ENCODE results near the gene FAXDC2. TPM values are rescaled to one million over a fixed set of nuclear protein-coding genes. Genes with fewer than 3 reads are reported as not detected.
A peak's percentile ranks its signal among the peaks of the same experiment; 100 is the strongest.

The FAXDC2 gene
- total and polyA plus RNA-seq, 9 of the 15 experiments (the other 6 are each of a cell fraction or from before 2014, with no cell fraction given) = 2.4 to 30.0 (median 9.9) TPM

DNA sequence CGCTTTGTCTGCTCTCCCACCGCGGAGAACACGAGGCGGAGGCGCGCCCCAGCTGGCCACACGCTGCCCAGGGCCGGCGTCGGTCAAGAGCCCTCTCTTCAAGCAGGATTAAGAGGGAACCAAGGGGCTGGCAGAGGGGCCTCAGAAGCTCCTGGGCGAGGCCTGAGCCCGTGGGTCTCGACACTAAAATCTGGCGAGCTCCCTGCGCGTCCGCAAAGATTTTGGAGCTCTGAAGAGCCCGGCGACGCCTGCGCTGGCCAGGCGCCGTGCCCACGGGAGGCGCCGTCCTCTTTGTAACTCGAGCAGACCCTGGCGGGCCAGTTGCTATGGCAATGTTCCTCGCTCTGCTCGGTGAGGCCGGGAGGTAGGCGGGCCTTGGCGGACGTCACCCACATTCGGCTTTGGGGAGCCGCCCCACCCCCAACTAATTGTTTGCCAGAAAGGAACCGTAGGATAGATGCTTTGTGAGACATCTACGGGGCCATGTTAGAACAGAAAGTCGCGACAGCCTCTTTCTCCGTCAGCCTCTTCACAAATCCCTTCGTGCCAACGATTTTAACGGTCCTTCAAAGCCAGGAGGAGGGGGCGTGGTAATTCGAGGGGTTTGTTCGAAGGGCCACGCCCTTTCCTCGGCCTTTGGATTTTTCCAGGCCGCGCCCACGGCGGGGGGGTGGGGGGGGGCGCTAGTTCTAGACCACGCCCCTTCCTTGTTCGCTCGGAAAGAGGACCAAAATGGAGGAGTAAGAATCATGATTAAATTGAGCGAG, 7.3 kb upstream of the FAXDC2 start (continued):
- TF ChIP-seq, protein P1, sequence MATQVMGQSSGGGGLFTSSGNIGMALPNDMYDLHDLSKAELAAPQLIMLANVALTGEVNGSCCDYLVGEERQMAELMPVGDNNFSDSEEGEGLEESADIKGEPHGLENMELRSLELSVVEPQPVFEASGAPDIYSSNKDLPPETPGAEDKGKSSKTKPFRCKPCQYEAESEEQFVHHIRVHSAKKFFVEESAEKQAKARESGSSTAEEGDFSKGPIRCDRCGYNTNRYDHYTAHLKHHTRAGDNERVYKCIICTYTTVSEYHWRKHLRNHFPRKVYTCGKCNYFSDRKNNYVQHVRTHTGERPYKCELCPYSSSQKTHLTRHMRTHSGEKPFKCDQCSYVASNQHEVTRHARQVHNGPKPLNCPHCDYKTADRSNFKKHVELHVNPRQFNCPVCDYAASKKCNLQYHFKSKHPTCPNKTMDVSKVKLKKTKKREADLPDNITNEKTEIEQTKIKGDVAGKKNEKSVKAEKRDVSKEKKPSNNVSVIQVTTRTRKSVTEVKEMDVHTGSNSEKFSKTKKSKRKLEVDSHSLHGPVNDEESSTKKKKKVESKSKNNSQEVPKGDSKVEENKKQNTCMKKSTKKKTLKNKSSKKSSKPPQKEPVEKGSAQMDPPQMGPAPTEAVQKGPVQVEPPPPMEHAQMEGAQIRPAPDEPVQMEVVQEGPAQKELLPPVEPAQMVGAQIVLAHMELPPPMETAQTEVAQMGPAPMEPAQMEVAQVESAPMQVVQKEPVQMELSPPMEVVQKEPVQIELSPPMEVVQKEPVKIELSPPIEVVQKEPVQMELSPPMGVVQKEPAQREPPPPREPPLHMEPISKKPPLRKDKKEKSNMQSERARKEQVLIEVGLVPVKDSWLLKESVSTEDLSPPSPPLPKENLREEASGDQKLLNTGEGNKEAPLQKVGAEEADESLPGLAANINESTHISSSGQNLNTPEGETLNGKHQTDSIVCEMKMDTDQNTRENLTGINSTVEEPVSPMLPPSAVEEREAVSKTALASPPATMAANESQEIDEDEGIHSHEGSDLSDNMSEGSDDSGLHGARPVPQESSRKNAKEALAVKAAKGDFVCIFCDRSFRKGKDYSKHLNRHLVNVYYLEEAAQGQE (IDR thresholded peaks at IDR 0.05; ENCODE audit: borderline replicate concordance) = peak; percentile 11; the same call in 1 of the 2 replicates
- TF ChIP-seq, protein P1 (CRISPR knock-in tag; IDR thresholded peaks at IDR 0.05; ENCODE audit: low read depth) = 0 out of 2 replicates have a peak, but pooled peaks have one; percentile 69
- TF ChIP-seq BMI1 (IDR thresholded peaks at IDR 0.05; ENCODE audit: low read length) = peak; percentile 90
- TF ChIP-seq MYC (IDR thresholded peaks at IDR 0.05; ENCODE audit: low read depth, low read length) = peak; percentile 87
- peak; percentile 94 for TF ChIP-seq MYC (CRISPR knock-in tag; IDR thresholded peaks at IDR 0.05; ENCODE audit: borderline replicate concordance, low read depth)
- no peak for TF ChIP-seq MTA2 (IDR thresholded peaks at IDR 0.05; ENCODE audit: low read depth)
- TF ChIP-seq, protein P2, sequence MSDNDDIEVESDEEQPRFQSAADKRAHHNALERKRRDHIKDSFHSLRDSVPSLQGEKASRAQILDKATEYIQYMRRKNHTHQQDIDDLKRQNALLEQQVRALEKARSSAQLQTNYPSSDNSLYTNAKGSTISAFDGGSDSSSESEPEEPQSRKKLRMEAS (CRISPR knock-in tag; IDR thresholded peaks at IDR 0.05) = peak; percentile 84
- TF ChIP-seq, protein P3, sequence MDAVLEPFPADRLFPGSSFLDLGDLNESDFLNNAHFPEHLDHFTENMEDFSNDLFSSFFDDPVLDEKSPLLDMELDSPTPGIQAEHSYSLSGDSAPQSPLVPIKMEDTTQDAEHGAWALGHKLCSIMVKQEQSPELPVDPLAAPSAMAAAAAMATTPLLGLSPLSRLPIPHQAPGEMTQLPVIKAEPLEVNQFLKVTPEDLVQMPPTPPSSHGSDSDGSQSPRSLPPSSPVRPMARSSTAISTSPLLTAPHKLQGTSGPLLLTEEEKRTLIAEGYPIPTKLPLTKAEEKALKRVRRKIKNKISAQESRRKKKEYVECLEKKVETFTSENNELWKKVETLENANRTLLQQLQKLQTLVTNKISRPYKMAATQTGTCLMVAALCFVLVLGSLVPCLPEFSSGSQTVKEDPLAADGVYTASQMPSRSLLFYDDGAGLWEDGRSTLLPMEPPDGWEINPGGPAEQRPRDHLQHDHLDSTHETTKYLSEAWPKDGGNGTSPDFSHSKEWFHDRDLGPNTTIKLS (IDR thresholded peaks at IDR 0.05; ENCODE audit: borderline replicate concordance, low read depth) = peak; percentile 43; the same call in 1 of the 2 replicates
- no peak for TF ChIP-seq TARDBP (IDR thresholded peaks at IDR 0.05)
- TF ChIP-seq, protein P4, sequence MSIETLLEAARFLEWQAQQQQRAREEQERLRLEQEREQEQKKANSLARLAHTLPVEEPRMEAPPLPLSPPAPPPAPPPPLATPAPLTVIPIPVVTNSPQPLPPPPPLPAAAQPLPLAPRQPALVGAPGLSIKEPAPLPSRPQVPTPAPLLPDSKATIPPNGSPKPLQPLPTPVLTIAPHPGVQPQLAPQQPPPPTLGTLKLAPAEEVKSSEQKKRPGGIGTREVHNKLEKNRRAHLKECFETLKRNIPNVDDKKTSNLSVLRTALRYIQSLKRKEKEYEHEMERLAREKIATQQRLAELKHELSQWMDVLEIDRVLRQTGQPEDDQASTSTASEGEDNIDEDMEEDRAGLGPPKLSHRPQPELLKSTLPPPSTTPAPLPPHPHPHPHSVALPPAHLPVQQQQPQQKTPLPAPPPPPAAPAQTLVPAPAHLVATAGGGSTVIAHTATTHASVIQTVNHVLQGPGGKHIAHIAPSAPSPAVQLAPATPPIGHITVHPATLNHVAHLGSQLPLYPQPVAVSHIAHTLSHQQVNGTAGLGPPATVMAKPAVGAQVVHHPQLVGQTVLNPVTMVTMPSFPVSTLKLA (conservative IDR thresholded peaks at IDR 0.05) = peak; percentile 83 to 88
- TF ChIP-seq ZNF589 (CRISPR knock-in tag; IDR thresholded peaks at IDR 0.05; ENCODE audit: low read depth) = 0 out of 2 replicates have a peak, but pooled peaks have one; percentile 52

All from K562 (cell line).